ENCODE measurements around the gene PHLDB2. TPM values are rescaled to one million over a fixed set of nuclear protein-coding genes. Genes with fewer than 3 reads are reported as not detected.

PHLDB2 gene
- total RNA-seq, 4 donors from 2014 or later: 12.9 to 34.7 (median 27.1) TPM

GRCh38 chr3:111823341-111823855, 35.7 kb upstream of the PHLDB2 start:
- WGBS, 2 donors: 73 to 82% methylated on average over 4 of the region's 4 CpGs
- no peaks in the 10 kb centered on the region for H3K9me3 ChIP-seq
- intact Hi-C loops (cut with DNase I): no loop called here

GRCh38 chr3:111824351-111824750, 34.7 kb upstream of the PHLDB2 start:
- intact Hi-C loops (cut with DNase I): no loop called here
- Histone ChIP-seq H3K27ac (no peak overlapping the region), H3K4me3 (replicated peaks in 1 of 3) (no peak overlapping the region), H3K36me3 (no peaks in the 10 kb centered on the region), H3K4me1 (no peaks in the 10 kb centered on the region), H3K9me3 (no peaks in the 10 kb centered on the region), H3K27me3 (no peaks in the 10 kb centered on the region)
- 68 to 77% methylated on average over 4 of the region's 4 CpGs for WGBS, 2 donors
- no peak for DNase-seq
- TF ChIP-seq POLR2A (IDR thresholded peaks at IDR 0.05): no peak
- no peak for TF ChIP-seq CTCF (IDR thresholded peaks at IDR 0.05)

More at GRCh38 chr3:111823341-111823855, 35.7 kb upstream of the PHLDB2 start:
- H3K36me3 ChIP-seq: no peaks in the 10 kb centered on the region
- no peak overlapping the region for H3K27ac ChIP-seq
- no peaks in the 10 kb centered on the region for H3K27me3 ChIP-seq
- no peak for TF ChIP-seq POLR2A (IDR thresholded peaks at IDR 0.05)
- TF ChIP-seq CTCF (IDR thresholded peaks at IDR 0.05): no peak
- H3K4me3 ChIP-seq (replicated peaks in 1 of 3): no peak overlapping the region
- DNase-seq: no peak
- no peaks in the 10 kb centered on the region for H3K4me1 ChIP-seq

GRCh38 chr3:111827871-111828270, 31.2 kb upstream of the PHLDB2 start:
- H3K27me3 ChIP-seq: no peaks in the 10 kb centered on the region
- no peak overlapping the region for H3K27ac ChIP-seq
- TF ChIP-seq POLR2A (IDR thresholded peaks at IDR 0.05) (no peak), CTCF (IDR thresholded peaks at IDR 0.05) (no peak)
- no peak for DNase-seq
- 95 to 96% methylated on average over 1 of the region's 1 CpG for WGBS, 2 donors
- no peaks in the 10 kb centered on the region for H3K4me1 ChIP-seq
- intact Hi-C loops (cut with DNase I): no loop called here
- no peak overlapping the region for H3K4me3 ChIP-seq (replicated peaks in 1 of 3)
- no peaks in the 10 kb centered on the region for H3K36me3 ChIP-seq
- no peaks in the 10 kb centered on the region for H3K9me3 ChIP-seq

DNA sequence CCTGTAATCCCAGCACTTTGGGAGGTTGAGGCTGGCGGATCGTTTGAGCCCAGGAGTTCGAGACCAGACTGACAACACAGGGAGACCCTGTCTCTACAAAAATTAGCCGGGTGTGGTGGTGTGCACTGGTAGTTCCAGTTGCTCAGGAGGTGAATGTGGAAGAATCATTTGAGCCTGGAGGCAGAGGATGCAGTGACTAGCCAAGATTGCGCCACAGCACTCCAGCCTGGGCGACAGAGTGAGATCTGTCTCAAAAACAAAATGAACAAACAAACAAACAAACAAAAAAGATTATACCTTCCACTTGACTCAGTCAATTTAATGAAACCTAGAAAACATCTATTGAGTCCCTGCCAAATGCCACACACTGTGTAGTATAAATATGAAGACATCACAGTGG, 30.5 kb upstream of the PHLDB2 start:
- H3K4me3 ChIP-seq (replicated peaks in 1 of 3): no peak overlapping the region
- no peaks in the 10 kb centered on the region for H3K4me1 ChIP-seq
- H3K27me3 ChIP-seq: no peaks in the 10 kb centered on the region
- DNase-seq: no peak
- WGBS, 2 donors: 94 to 97% methylated on average over 6 of the region's 6 CpGs
- no peak overlapping the region for H3K27ac ChIP-seq
- H3K36me3 ChIP-seq: no peaks in the 10 kb centered on the region
- TF ChIP-seq CTCF (IDR thresholded peaks at IDR 0.05) (no peak), POLR2A (IDR thresholded peaks at IDR 0.05) (no peak)
- no peaks in the 10 kb centered on the region for H3K9me3 ChIP-seq
- intact Hi-C loops (cut with DNase I): no loop called here

GRCh38 chr3:111829023-111829422, 30.0 kb upstream of the PHLDB2 start:
- no peaks in the 10 kb centered on the region for H3K36me3 ChIP-seq
- intact Hi-C loops (cut with DNase I): no loop called here
- no peaks in the 10 kb centered on the region for H3K9me3 ChIP-seq
- DNase-seq: no peak
- H3K27me3 ChIP-seq: no peaks in the 10 kb centered on the region
- no peak for TF ChIP-seq POLR2A (IDR thresholded peaks at IDR 0.05)
- TF ChIP-seq CTCF (IDR thresholded peaks at IDR 0.05): no peak
- H3K4me1 ChIP-seq: no peaks in the 10 kb centered on the region
- H3K4me3 ChIP-seq (replicated peaks in 1 of 3): no peak overlapping the region
- no peak overlapping the region for H3K27ac ChIP-seq
- WGBS, 2 donors: 82 to 95% methylated on average over 1 of the region's 1 CpG
